Choroid plexus epithelial cell (primary cell): Measurements from ENCODE around the gene PAEP.

Source experiments
- DNase-seq: peaks from one replicate; pipeline ENCODE4 v3.0.0-alpha.2; 2010; ENCODE audit warnings: low read depth
- H3K4me3 ChIP-seq: 2 replicates; pipeline ENCODE4 v1.5.1; 2011; ENCODE audit warnings: low read depth, mild to moderate bottlenecking, control low read depth, low read length, moderate library complexity
- CTCF ChIP-seq: conservative IDR thresholded peaks from 2 replicates; pipeline ENCODE4 v1.5.1; 2011; ENCODE audit warnings: low read depth, mild to moderate bottlenecking, control low read depth, inconsistent platforms, low read length, moderate library complexity

Gene PAEP

GRCh38 chr9:135611875-135612209, 50.3 kb downstream of the PAEP start:
- no peak for DNase-seq
- no peak overlapping the region for H3K4me3 ChIP-seq
- no peak for TF ChIP-seq CTCF

GRCh38 chr9:135612437-135612836, 50.9 kb downstream of the PAEP start:
- no peak for TF ChIP-seq CTCF
- no peak overlapping the region for H3K4me3 ChIP-seq
- DNase-seq = no peak

- no peak for TF ChIP-seq CTCF
- no peak for DNase-seq
- no peak overlapping the region for H3K4me3 ChIP-seq
Measured at GRCh38 chr9:135612981-135613910, 51.7 kb downstream of the PAEP start.

GRCh38 chr9:135613946-135614805, 52.6 kb downstream of the PAEP start:
- no peak for TF ChIP-seq CTCF
- no peak for DNase-seq
- H3K4me3 ChIP-seq = no peak overlapping the region

- H3K4me3 ChIP-seq = no peak overlapping the region
- no peak for TF ChIP-seq CTCF
- DNase-seq = no peak
Measured at GRCh38 chr9:135614821-135615665, 53.5 kb downstream of the PAEP start.

GRCh38 chr9:135615666-135616618, 54.4 kb downstream of the PAEP start:
- no peak for DNase-seq
- no peak overlapping the region for H3K4me3 ChIP-seq
- no peak for TF ChIP-seq CTCF
